Activated T-cell treated with anti-CD3 and anti-CD28 coated beads, Interleukin-2, amount 50 U/mL, for 1 hour (primary cell): Measurements from ENCODE around the gene SCT.

Experiments used
- DNase-seq: peaks from one replicate; pipeline ENCODE4 v3.0.0-alpha.2; 2020

The SCT gene

GRCh38 chr11:608791-609251 lies 18.2 kb downstream of the SCT start:
- no peak for DNase-seq

GRCh38 chr11:607971-608659 lies 18.9 kb downstream of the SCT start:
- DNase-seq, result no peak

GRCh38 chr11:607020-607780 lies 19.8 kb downstream of the SCT start:
- no peak for DNase-seq

- no peak for DNase-seq
Observed at GRCh38 chr11:606245-606644, 20.7 kb downstream of the SCT start.

GRCh38 chr11:605286-606129 lies 21.5 kb downstream of the SCT start:
- no peak for DNase-seq

- DNase-seq, result no peak
Observed at GRCh38 chr11:603154-603553, 23.8 kb downstream of the SCT start.

DNA sequence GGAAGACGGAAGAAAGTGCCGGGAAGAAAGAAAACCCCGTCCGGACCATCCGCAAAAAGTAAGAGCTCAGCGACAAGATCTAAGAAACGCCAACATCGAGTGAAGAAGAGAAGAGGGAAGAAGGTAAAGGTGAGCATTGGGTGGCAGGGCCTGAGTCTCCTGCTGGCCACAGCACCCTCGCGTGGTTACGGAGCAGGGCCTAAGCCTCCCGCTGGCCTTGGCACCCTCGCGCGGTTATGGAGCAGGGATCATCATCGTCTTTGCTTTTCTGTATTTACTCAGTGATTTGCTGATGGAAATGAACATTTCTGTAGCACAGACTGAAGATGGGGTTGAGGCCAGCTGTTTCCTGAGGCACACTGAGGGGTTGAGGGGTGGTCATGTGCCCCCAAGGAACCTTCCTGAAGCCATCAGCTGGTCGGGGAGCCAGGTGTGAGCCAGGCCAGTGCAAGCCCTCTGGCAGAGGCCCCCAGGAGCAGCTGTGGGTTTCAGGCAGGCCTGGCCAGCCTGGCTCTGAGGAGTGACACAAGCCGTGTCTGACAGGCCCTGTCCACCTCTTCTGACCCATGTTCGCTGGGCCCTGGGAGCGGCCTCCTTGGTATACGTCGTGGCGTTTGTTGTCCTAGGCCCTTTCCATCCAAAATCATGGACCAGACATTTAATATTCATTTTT lies 25.3 kb downstream of the SCT start:
- no peak for DNase-seq

DNA sequence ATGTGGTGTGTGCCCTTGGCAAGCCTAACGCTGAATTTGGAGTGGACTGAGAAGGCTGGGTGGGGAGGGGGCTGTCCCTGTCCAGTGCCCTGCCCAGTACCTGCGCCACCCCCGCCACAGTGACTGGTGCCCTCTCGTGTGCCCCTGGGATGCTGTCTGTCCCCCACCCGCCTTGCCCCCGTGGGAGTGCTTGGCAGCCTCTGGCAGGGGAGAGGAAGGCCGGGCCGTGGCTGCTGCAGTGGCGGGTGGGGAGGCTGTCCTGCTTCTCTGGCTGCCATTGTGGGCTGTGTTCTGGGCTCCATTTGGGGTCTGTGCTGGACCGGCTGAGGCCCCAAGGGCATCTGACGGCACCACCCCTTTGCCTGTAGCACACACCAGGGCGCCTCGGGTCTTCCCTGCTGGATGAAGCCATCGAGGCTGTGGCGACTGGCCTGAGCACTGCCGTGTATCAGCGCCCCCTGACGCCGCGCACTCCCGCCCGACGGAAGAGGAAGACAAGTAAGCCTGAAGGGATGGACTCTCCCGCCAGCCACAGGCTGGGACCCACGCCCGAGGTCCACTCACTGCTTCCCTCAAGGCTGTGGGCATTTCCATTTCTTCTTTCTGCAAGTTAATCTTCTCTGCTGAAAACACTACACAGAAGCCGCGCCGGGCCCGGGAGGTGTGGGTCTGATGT lies 28.8 kb downstream of the SCT start:
- DNase-seq, result no peak

- DNase-seq, result no peak
Observed at GRCh38 chr11:597166-597725, 29.7 kb downstream of the SCT start.

- DNase-seq, result no peak
Observed at GRCh38 chr11:596374-596773, 30.6 kb downstream of the SCT start.

DNA sequence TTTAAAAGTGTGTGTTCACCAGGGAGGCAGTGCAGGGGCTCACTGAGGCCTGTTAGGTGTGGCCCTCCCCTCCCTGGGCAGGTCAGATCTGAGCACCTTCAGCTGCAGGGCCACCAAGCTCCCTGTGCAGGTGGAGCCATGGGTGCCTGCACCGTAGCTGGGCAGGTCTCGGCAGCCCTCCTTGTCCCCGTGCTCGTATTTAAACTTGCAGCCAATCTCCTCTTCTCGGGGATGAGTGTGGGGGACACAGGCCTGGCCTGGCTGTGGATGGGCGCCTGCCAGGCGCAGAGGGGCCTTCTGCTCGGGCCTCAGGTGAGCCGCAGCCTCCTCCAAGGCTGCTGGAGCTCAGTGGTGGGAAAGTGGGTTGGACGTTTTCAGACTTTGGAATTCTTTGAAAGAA lies 31.6 kb downstream of the SCT start:
- DNase-seq, result no peak

DNA sequence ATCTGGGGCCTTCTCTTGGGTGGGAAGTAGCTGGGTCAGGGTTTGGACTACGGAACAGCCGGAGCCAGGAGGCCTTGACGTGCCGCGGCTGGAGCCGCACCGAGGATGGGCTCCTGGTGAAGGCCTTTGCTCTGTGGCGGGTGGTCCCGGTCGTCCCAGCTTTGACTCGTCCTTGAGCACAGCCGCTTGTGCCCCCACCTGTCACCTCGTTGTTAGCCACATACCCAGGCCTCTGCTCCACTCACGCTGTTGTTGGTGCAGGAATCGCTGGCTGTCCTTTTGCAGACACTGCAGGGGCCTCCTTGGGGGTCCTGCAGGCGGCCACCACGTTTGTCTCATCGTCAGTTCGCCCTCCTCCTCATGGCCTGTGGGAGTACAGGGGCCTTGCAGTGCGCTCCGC lies 33.6 kb downstream of the SCT start:
- no peak for DNase-seq

GRCh38 chr11:592918-593317 lies 34.1 kb downstream of the SCT start:
- DNase-seq, result no peak

DNA sequence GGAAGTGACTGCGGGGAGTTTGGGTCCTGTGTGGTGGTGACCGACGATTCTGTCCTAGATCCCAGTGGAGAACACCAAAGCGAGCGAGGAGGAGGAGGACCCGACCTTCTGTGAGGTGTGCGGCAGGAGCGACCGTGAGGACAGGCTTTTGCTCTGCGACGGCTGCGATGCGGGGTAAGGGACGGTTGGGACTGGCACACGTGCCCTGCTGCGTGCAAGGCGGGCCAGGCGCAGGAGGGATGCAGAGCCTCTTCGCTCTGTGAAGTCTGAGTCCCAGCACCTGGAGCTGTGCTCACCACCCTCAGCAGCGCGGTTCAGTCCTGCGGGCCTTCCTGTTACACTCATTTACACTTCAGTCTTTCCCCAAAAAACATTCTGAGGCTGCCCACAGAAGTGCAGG lies 34.5 kb downstream of the SCT start:
- no peak for DNase-seq

DNA sequence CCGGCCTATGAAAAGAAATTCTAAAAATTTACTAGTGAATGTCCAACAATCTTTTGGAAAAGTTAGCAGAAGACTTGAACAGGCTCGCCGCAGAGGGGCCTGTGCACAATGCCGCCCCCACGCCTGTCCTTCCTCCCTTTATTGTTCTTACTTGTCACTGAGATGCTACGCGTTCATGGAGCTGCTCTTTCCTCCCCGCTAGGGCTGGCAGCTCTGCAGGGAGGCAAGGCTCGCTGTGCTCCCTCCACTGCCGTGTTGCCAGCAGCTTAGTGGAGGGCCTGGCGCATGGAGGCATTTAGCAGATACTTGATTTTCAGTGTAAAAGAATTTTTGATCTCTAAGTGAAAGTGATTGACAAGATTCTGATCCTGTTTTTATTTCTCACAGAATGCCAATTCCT lies 36.0 kb downstream of the SCT start:
- DNase-seq, result no peak

DNA sequence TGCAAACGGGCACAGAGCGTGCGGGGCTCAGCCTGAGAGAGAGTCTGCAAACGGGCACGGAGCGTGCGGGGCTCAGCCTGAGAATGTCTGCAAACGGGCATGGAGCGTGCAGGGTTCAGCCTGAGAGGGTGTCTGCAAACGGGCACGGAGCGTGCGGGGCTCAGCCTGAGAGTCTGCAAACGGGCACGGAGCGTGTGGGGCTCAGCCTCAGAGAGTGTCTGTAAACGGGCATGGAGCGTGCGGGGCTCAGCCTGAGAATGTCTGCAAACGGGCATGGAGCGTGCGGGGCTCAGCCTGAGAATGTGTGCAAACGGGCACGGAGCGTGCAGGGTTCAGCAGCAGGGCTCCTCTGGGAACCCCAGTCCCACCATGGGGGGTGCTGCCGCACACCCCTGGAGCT lies 37.2 kb downstream of the SCT start:
- no peak for DNase-seq

DNA sequence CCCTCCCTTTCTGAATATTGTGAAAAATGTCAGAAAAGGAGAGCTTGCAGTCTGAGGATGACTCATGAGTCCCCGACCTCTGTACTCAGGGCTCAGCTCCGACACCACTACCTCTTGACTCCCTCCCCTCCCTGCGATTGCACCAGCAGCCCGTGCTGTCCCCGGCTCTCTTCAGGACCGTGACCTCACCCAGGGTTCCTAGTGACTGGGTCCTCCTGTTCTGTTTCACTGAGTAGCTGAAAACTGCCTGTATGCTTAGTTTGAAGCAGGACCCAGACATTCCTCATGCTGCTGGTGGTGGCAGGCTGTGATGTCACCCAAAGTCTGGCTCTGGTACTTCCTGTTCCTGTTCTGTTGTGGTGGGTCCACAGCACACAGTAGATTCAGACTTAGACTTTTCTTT lies 39.0 kb downstream of the SCT start:
- peak; percentile 80 for DNase-seq

DNA sequence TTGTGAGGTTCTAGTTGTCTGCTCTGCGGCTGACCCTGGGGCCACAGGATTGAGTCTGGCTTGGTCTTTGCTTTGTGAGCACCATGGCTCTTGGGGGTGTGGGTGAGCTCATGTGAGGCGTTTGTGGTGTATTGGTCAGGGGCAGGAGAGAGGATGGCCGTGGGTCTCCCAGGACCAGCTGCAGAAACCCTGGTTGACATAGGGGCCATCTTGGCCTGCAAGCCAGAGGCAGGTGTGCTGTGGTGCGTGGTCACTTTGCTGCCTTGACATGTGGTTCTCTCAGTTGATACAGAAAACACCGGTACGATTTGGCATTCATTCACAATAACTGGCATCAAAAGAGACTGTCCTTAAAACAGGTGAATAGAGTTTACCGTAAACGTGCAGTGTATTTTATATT lies 39.4 kb downstream of the SCT start:
- DNase-seq, result no peak

DNA sequence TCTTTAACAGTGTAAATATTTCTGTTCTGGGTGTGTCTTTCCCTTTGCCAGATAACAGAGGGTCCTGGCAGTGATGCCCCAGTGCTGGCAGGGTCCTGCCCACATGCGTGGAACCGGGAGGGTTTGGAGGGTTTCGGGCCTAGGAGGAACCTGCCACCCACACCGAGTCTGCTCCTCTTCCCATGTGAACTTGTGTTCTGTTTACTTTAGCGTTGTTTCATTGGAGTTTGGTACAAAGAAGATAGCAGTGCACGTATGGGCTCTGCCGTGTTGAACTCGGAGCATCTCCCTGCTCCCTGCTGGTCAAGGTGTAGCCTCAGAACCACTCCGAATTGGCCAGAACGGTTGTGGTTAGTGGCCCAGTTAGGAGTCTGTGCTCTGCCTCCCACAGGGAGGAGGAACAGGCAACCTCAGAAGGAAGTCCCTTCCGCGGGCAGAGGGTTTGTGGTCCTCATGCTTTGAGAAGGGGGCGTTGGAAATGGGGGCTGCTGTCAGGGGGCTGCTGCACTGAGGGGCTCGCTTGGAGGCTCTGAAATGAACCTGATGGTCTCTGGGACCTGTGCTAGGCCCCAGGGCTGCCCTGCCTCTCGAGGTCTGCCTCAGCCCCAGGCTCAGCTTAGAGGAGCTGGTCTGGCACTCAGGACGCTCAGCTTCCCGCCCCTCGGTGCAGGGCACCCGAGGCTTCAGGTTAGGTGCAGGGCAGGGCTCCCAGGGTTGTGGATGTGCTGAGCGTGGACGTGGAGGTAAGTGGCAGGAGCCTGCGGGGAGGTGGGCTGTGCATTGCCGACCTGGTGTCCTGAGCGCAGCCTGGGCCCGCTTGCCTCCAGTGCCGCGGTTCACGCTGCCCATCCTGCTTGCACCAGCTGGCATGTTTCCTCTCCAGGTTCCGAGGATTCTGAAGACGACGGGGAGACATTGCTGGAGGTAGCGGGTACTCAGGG lies 40.3 kb downstream of the SCT start:
- DNase-seq, result no peak

DNA sequence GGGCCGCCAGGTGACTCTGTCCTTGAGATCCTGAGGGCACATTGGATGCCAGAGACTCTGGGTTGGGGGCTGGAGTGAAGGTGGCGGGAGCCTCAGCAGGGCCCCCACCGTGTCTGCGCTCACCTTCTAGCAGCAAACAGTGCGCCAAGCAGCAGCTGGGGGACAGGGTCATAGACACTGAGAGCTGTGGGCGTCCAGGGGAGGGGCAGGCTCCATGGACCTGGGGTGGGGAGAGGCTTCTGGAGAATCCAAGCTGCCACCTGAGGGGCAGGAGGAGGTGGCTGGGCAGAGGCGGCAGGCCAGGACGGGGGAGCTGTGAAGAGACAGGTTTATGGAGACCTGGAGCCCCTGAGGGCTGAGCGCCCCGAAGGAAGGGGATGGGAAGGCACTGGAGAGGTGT lies 42.7 kb downstream of the SCT start:
- DNase-seq, result no peak

DNA sequence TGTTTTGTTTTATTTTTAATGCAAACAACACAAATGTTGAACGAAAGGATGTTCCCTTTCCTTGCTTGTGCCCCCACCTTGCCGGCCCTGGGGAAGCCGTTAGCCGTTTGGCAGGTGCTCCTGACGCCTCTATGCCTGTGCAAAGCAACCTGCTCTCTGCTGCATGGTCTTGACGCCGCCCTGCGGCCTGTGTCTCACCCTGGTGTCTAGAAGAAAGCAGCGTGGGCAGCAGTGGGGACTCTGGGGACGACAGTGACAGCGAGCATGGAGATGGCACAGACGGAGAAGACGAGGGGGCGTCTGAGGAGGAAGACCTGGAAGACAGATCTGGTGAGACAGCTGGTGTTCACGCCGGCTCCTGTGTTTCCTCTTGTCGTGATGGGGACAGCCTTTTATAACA lies 45.2 kb downstream of the SCT start:
- DNase-seq, result no peak
